Measurements from ENCODE around the gene RABGAP1L.
"Not testable (repeated sequence)": the region's sequence is repeated elsewhere in the genome, so short reads cannot be mapped to it uniquely, and the experiment has no call there.

RABGAP1L gene

DNA sequence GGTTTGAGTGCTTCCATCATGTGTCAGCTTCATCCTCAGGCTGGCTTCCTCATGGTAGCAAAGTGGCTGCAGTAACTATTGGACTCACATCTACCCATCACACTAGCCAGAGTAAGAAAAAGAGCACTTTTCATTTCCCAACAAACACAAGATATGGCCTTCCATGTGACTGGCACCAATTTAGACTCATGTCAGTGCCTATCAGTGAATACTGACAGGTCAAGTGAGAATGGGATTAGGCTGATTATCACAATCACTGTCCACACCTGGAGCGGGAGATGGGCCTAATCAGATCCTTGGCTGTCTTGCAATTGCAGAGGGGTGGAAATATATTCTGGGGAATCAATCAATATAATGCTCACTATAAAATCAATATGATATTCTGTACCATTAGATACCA lies 2.9 kb upstream of the RABGAP1L start:
- DNase-seq, result no peak

DNA sequence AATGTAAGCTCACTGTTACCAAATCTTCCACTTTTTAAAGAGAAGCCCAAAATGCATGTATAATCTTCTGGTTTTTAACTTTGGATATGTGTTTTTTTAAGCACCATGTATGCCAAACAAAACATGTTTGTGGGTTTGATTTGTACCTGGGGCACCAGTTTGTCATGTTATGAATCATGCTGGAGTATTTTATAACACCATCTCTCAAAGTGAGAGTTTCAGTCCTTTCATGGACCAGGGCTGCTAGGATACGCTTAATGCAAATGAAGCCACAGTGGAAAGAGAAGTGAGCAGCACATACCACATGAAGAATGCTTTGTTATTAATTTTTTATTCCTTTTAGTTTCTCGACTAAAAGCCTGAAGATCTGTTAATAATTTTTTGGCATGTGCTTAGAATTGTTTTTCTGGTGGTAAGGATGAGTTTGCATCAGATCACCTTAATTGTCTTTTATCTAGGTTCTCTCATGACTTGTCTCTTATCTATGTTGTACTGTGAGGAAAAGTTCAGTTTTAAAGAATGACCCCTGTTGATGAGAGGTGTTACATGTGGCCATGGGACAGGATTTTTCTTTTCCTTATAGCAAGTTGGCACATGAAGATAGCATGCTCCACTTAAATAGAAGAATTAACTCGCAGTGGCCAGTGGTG lies 2.0 kb upstream of the RABGAP1L start:
- no peak for DNase-seq

GRCh38 chr1:174158767-174159251 lies 511 bp upstream of the RABGAP1L start:
- DNase-seq, result no peak

- no peak for DNase-seq
Measured at GRCh38 chr1:174160109-174160473, 771 bp downstream of the RABGAP1L start.

DNA sequence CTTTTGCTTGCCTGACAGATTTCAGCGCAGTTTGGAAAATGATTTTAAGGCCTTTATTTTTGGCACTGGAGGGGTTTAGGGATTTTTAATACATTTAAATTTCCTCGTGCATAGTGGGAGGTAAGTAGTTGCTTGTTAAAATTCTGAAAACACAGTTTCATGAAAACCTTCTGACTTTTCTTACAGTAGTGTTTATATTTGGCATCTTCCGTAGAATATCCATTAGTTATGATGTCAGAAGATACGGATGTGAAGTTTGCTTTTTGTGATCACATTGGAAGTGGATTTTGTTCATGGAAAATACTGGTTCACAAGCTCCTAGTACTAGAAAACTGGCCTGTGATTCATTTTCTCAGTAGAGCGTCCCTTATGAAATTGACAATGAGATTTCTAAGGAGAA lies 1.3 kb downstream of the RABGAP1L start:
- no peak for DNase-seq

GRCh38 chr1:174161813-174162212 lies 2.5 kb downstream of the RABGAP1L start:
- DNase-seq, result no peak

DNA sequence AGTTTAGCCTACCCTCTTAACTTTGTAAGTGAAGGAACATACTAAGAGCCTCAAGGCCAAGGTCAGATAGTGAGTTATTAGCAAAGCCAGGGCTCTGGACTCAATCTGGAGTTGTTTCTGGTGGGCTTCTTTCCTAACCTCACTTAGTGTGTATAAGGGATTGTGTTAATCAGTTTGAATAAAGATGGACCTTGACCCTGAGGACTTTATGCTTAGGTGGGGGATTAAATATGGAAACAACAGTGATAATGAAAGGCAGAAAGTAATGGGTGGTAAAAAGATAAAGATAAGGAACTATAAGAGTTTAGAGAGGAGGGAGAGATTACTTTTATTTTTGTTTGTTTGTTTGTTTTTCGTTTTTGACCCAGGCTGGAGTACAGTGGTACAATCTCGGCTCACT lies 5.5 kb downstream of the RABGAP1L start:
- no peak for DNase-seq

- DNase-seq, result no peak
Measured at GRCh38 chr1:174165471-174166137, 6.3 kb downstream of the RABGAP1L start.

DNA sequence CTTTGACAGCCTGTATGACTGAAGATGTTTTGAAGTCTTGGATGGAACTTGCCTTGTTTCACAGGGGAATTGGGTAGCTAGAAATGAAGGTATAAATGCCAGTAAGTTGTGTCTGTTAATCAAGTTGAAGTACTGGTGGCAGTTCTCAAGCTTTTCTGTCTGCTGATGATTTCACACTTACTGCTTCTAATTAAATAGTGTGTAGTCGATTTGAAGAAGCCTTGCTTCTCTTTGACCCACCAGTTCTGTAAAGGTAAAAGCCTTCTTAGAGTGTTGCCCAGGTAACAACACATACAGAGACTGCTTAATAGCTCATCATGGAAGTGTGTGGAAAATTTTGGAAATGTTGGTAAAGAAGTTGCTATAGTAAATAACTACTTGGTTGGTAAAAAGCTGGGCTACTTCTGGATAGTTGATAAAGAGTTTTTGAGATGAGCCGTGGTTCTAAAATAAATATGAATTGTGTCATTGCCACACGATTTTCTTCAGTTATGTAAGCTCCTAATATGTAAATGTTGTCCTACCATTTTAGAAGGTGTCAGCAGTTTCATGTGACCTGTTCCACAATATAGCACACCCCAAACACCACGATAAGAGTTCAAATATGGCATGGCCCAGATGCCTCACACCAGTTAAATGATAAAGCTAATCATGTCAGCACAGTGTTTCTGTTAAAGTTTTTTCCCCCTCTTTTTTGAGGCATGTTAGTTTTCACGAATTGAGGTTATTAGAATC lies 7.4 kb downstream of the RABGAP1L start:
- no peak for DNase-seq

GRCh38 chr1:174167265-174167803 lies 8.0 kb downstream of the RABGAP1L start:
- no peak for DNase-seq

- no peak for DNase-seq
Measured at GRCh38 chr1:174169342-174169741, 10.0 kb downstream of the RABGAP1L start.

GRCh38 chr1:174171073-174171472 lies 11.8 kb downstream of the RABGAP1L start:
- DNase-seq, result no peak

DNA sequence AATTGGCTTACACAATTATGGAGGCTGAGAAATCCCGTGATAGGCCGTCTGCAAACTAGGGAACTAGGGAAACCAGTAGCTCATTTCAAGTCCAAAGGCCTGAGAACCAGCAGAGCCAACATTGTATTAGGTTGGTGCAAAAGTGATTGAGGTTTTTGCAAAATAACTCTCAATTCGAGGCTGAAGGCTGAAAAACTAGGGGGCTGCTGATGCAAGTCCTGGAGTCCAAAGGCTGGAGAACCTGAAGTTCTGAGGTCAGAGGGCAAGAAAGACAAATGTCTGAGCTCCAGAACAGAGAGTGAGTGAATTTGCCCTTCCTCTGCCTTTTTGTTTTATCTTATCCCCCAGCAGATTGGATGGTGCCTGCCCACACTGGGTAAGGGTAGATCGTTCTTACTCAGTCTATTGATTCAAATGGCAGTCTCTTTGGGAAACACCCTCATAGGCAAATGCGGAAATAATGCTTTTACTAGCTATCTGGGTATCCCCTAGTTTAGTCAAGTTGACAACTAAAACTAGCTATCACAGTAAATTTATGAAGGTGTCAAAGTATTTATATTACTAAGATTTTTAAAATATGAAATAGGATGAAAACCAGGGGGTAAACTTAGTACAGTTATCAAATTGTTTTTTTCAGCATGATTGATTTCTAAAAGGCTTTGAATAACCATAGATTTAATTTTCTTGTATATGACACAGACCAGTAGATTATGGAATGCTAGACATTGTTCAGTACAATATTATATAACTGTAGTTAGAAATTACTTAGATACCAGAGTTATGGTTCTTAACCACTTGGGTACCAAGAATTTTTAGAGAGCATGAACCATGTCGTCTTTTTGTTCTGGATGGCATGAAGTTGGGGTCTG lies 15.4 kb downstream of the RABGAP1L start:
- DNase-seq, result no peak

DNA sequence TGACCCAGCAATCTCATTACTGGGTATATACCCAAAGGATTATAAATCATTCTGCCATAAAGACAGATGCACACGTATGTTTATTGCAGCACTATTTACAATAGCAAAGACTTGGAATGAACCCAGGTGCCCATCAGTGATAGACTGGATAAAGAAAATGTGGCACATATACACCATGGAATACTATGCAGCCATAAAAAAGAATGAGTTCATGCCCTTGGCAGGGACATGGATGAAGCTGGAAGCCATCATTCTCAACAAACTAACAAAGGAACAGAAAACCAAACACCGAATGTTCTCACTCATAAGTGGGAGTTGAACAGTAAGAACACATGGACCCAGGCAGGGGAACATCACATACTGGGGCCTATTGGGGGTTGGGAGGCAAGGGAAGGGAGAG lies 19.1 kb downstream of the RABGAP1L start:
- DNase-seq, result not testable (repeated sequence)

- DNase-seq, result no peak
Measured at GRCh38 chr1:174189428-174190062, 30.2 kb downstream of the RABGAP1L start.

DNA sequence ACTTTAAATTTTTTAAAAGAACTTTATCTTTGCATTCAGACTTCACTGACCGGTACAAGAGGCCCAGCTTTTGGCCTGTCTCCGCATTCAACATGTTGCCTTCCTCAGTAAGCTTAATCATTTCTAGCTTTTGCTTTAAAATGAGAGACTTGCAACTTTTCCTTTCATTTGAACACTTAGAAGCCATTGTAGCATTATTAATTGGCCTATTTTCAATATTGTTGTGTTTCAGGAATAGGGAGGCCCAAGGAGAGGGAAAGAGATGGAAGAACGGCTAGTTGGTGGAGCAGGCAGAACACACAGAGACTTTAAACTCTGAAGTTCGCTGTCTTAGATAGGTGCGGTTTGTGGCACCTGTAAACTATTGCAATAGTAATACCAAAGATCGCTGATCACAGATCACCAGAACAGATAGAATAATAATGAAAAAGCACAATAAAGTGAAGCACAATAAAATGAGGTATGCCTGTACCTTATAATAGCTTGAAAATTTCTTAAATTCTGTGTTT lies 31.4 kb downstream of the RABGAP1L start:
- DNase-seq, result no peak

- DNase-seq, result no peak
Measured at GRCh38 chr1:174191349-174191862, 32.1 kb downstream of the RABGAP1L start.

- no peak for DNase-seq
Measured at GRCh38 chr1:174194461-174194860, 35.1 kb downstream of the RABGAP1L start.

DNA sequence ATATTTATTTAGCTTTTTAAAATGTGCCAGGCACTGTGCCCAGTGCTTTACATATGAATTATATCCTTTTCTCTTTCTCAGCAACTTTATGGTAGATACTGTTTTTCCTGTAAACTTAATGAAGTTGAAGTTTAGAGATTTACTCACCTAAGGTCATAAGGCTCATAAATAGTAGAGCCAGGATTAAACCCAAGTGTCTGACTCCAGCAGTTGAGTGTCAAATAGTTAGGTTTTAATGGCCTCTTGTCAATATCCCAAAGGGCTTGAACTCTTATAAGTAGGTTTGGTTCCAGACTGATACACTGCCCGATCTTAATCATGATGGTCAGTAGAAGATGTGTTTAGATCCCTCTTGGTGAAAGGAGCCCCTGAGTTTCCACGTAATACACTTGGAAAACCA lies 37.8 kb downstream of the RABGAP1L start:
- DNase-seq, result no peak

GRCh38 chr1:174197547-174197946 lies 38.2 kb downstream of the RABGAP1L start:
- no peak for DNase-seq

DNA sequence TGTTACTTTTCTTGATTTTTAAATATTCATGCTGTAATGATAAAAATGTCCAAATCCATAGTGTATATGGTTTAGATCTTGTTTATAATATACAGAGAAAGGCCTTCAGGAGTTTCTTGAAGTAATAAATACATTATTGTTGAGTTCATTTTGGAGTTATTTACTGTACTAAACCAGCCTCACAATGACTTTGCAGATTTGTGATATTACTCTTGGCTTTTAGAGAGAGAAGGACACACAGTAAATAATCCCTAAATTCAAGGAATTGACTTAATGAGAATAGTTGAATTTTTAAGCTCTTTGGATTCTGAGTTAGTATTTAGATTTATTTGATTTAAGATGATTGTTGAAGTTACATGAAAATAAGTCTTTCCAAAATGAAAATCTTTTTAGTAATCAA lies 38.9 kb downstream of the RABGAP1L start:
- no peak for DNase-seq

DNA sequence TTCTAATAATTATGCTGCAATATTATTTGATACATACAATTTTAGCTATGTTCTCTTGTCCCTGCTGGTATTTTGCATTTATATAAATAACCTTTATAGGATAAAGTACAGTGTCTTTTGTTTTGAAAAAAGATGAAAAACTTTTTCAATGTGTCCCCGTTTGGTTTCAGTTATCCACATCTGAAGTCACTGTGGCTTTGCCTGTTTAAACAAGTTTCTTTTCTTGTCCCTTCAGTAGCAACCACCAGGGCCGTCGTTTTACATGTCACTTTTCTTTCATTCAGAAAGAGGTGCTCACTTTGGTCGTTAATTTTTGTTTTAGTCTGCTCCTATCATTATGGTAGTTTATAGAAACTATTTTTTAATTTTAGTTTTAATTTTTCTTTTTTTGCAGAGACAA lies 41.4 kb downstream of the RABGAP1L start:
- DNase-seq, result no peak

All from cortex of kidney (tissue), 1 donor.